ENCODE measurements around the gene SIRPB2.

- TF ChIP-seq FOXK2 (IDR thresholded peaks at IDR 0.05), result no peak
- TF ChIP-seq ZNF384 (IDR thresholded peaks at IDR 0.05; ENCODE audit: borderline replicate concordance, low read depth, low read length), result no peak
- TF ChIP-seq POLR2AphosphoS5 (IDR thresholded peaks at IDR 0.05; ENCODE audit: low read length), result no peak
- no peak for TF ChIP-seq PRDM15 (CRISPR knock-in tag; IDR thresholded peaks at IDR 0.05)
- TF ChIP-seq, protein P1, sequence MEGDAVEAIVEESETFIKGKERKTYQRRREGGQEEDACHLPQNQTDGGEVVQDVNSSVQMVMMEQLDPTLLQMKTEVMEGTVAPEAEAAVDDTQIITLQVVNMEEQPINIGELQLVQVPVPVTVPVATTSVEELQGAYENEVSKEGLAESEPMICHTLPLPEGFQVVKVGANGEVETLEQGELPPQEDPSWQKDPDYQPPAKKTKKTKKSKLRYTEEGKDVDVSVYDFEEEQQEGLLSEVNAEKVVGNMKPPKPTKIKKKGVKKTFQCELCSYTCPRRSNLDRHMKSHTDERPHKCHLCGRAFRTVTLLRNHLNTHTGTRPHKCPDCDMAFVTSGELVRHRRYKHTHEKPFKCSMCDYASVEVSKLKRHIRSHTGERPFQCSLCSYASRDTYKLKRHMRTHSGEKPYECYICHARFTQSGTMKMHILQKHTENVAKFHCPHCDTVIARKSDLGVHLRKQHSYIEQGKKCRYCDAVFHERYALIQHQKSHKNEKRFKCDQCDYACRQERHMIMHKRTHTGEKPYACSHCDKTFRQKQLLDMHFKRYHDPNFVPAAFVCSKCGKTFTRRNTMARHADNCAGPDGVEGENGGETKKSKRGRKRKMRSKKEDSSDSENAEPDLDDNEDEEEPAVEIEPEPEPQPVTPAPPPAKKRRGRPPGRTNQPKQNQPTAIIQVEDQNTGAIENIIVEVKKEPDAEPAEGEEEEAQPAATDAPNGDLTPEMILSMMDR (IDR thresholded peaks at IDR 0.05 in 2 of 3, conservative IDR thresholded peaks at IDR 0.05 in 1 of 3; ENCODE audit: control insufficient read depth in 2 of 3, extremely low read depth in 1 of 3, insufficient read depth in 1 of 3, low read depth in 3 of 3, low read length in 3 of 3), result no peak
- TF ChIP-seq ELK1 (IDR thresholded peaks at IDR 0.05; ENCODE audit: low read depth, low read length), result no peak
- no peak for TF ChIP-seq POLR2A (IDR thresholded peaks at IDR 0.05; ENCODE audit: low read depth, low read length)
- no peak for TF ChIP-seq GABPA (IDR thresholded peaks at IDR 0.05; ENCODE audit: low read depth)
- TF ChIP-seq TAF1 (IDR thresholded peaks at IDR 0.05; ENCODE audit: borderline replicate concordance, low read depth, low read length), result no peak
These were observed 25.8 kb upstream of the SIRPB2 start for GRCh38 chr20:1517010-1517409.

Data from GM12878 (cell line).